HL-60 (cell line): Measurements from ENCODE around the gene MAP4K2.

ENCODE experiments used
- GABPA ChIP-seq: IDR thresholded peaks from 2 replicates; pipeline ENCODE4 v1.6.1; 2012; ENCODE audit warnings: low read depth
- POLR2AphosphoS5 ChIP-seq: IDR thresholded peaks from 2 replicates; pipeline ENCODE4 v1.6.1; 2012; ENCODE audit warnings: low read depth
- TF ChIP-seq, protein P1 (sequence below): IDR thresholded peaks from one replicate; pipeline ENCODE4 v1.5.1; 2011; ENCODE audit warnings: low read length, control low read depth, inconsistent platforms; ENCODE audit not compliant: insufficient read depth

GRCh38 chr11:64789331-64790204 lies 13.4 kb downstream of the MAP4K2 start:
- TF ChIP-seq GABPA (no peak), POLR2AphosphoS5 (no peak)
- TF ChIP-seq, protein P1, sequence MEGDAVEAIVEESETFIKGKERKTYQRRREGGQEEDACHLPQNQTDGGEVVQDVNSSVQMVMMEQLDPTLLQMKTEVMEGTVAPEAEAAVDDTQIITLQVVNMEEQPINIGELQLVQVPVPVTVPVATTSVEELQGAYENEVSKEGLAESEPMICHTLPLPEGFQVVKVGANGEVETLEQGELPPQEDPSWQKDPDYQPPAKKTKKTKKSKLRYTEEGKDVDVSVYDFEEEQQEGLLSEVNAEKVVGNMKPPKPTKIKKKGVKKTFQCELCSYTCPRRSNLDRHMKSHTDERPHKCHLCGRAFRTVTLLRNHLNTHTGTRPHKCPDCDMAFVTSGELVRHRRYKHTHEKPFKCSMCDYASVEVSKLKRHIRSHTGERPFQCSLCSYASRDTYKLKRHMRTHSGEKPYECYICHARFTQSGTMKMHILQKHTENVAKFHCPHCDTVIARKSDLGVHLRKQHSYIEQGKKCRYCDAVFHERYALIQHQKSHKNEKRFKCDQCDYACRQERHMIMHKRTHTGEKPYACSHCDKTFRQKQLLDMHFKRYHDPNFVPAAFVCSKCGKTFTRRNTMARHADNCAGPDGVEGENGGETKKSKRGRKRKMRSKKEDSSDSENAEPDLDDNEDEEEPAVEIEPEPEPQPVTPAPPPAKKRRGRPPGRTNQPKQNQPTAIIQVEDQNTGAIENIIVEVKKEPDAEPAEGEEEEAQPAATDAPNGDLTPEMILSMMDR, result no peak
